Stimulated activated naive CD4-positive, alpha-beta T cell treated with Interleukin-2 at 50 U/mL for 16 hours (primary cell): ENCODE measurements around the gene TRAPPC1.
A peak's percentile ranks its signal among the peaks of the same experiment; 100 is the strongest.

Source experiments
- DNase-seq: peaks from one replicate; lab custom pipeline; 2025; lab: John Stamatoyannopoulos, UW

TRAPPC1 gene

GRCh38 chr17:7903154-7904103 is 28.3 kb downstream of the TRAPPC1 start:
- DNase-seq: no peak

- no peak for DNase-seq
Observed at GRCh38 chr17:7897773-7898172, 34.0 kb downstream of the TRAPPC1 start.

- no peak for DNase-seq
Observed at GRCh38 chr17:7897090-7897489, 34.7 kb downstream of the TRAPPC1 start.

GRCh38 chr17:7894866-7895265 is 36.9 kb downstream of the TRAPPC1 start:
- no peak for DNase-seq

GRCh38 chr17:7894226-7894625 is 37.5 kb downstream of the TRAPPC1 start:
- DNase-seq: no peak

- DNase-seq: no peak
Observed at GRCh38 chr17:7893187-7893880, 38.4 kb downstream of the TRAPPC1 start.

GRCh38 chr17:7889166-7889955 is 42.4 kb downstream of the TRAPPC1 start:
- DNase-seq: peak; percentile 24

GRCh38 chr17:7888184-7888920 is 43.4 kb downstream of the TRAPPC1 start, which contains the start of gene CHD3:
Gene CHD3 (plus strand): TSS chr17:7888789. CDS start chr17:7889001, 212 bp downstream.
- DNase-seq: peak; percentile 44

- DNase-seq: peak; percentile 90
Observed at GRCh38 chr17:7887482-7888183, 44.1 kb downstream of the TRAPPC1 start.

GRCh38 chr17:7887038-7887481 is 44.7 kb downstream of the TRAPPC1 start:
- DNase-seq: no peak

- DNase-seq: peak; percentile 44
Observed at GRCh38 chr17:7886227-7887037, 45.3 kb downstream of the TRAPPC1 start.

GRCh38 chr17:7885367-7886226 is 46.1 kb downstream of the TRAPPC1 start:
- no peak for DNase-seq

- DNase-seq: peak; percentile 44
Observed at GRCh38 chr17:7884581-7885366, 47.0 kb downstream of the TRAPPC1 start.

- peak; percentile 21 for DNase-seq
Observed at GRCh38 chr17:7883781-7884386, 47.9 kb downstream of the TRAPPC1 start.

GRCh38 chr17:7882629-7883028 is 49.1 kb downstream of the TRAPPC1 start:
- DNase-seq: no peak

- DNase-seq: no peak
Observed at GRCh38 chr17:7882068-7882467, 49.7 kb downstream of the TRAPPC1 start.

GRCh38 chr17:7881276-7882054 is 50.3 kb downstream of the TRAPPC1 start:
- no peak for DNase-seq
